OCI-LY1 (cell line): ENCODE results near the gene CORIN.

Experiments
- H2AFZ ChIP-seq: fragments of 200-600 bp; sonication (generic), shearing (Covaris generic); 2 replicates; pipeline ENCODE4 v1.6.0; 2014; ENCODE audit warnings: antibody characterized with exemption, mild to moderate bottlenecking, low read length
- H3F3A ChIP-seq: fragments of 200-600 bp; sonication (generic), shearing (Covaris generic); 2 replicates; pipeline ENCODE4 v1.6.0; 2014; ENCODE audit warnings: mild to moderate bottlenecking, antibody characterized with exemption, low read length, moderate library complexity; ENCODE audit not compliant: insufficient read depth
- H3K27ac ChIP-seq: fragments of 200-600 bp; sonication (generic); 2 replicates; pipeline ENCODE4 v1.5.1; 2014; ENCODE audit warnings: low read length, mixed run types, mild to moderate bottlenecking, low read depth; ENCODE audit not compliant: poor library complexity, severe bottlenecking
- H3K27me3 ChIP-seq: fragments of 200-600 bp; sonication (generic); 2 replicates; pipeline ENCODE4 v1.6.0; 2014; ENCODE audit warnings: antibody characterized with exemption, mild to moderate bottlenecking, low read length, moderate library complexity; ENCODE audit not compliant: insufficient read depth
- H3K36me3 ChIP-seq: fragments of 200-600 bp; sonication (generic); 2 replicates; pipeline ENCODE4 v1.6.1; 2014; ENCODE audit warnings: mild to moderate bottlenecking, antibody characterized with exemption, low read length, moderate library complexity, mixed read lengths; ENCODE audit not compliant: insufficient read depth
- H3K4me1 ChIP-seq: fragments of 200-600 bp; sonication (generic); 2 replicates; pipeline ENCODE4 v1.5.1; 2014; ENCODE audit warnings: mild to moderate bottlenecking, low read length, moderate library complexity; ENCODE audit not compliant: insufficient read depth, severe bottlenecking
- H3K4me2 ChIP-seq: fragments of 200-600 bp; sonication (generic), shearing (Covaris generic); 2 replicates; pipeline ENCODE4 v1.6.1; 2014; ENCODE audit warnings: low read length
- H3K4me3 ChIP-seq: fragments of 200-600 bp; sonication (generic); 2 replicates; pipeline ENCODE4 v1.5.1; 2014; ENCODE audit warnings: low read length, low read depth, mild to moderate bottlenecking, mixed read lengths; ENCODE audit not compliant: poor library complexity, severe bottlenecking
- H3K79me2 ChIP-seq: fragments of 200-600 bp; shearing (Covaris generic); 2 replicates; pipeline ENCODE4 v1.6.1; 2016; ENCODE audit warnings: mixed run types, low read length, mixed read lengths; ENCODE audit not compliant: insufficient read depth
- H3K9ac ChIP-seq: fragments of 200-600 bp; sonication (generic), shearing (Covaris generic); 2 replicates; pipeline ENCODE4 v1.6.1; 2014; ENCODE audit warnings: mild to moderate bottlenecking, low read length, mixed read lengths
- H3K9me2 ChIP-seq: fragments of 200-600 bp; sonication (generic), shearing (Covaris generic); 2 replicates; pipeline ENCODE4 v1.6.1; 2014; ENCODE audit warnings: low read depth, mild to moderate bottlenecking, low read length, mixed read lengths
- H3K9me3 ChIP-seq: fragments of 200-600 bp; shearing (Covaris generic); 2 replicates; pipeline ENCODE4 v1.6.1; 2014; ENCODE audit warnings: low read length, mixed read lengths
- H4K20me1 ChIP-seq: fragments of 200-600 bp; sonication (generic), shearing (Covaris generic); 2 replicates; pipeline ENCODE4 v1.6.0; 2016; ENCODE audit warnings: mild to moderate bottlenecking, low read length; ENCODE audit not compliant: insufficient read depth
- CTCF ChIP-seq: fragments of 200-600 bp; sonication (generic), shearing (Covaris generic); IDR thresholded peaks from 2 replicates; pipeline ENCODE4 v1.5.1; 2017; ENCODE audit warnings: mild to moderate bottlenecking, antibody characterized with exemption, low read length, moderate library complexity, mixed read lengths
- EZH2 ChIP-seq: fragments of 200-600 bp; sonication (generic), shearing (Covaris generic); IDR thresholded peaks from 2 replicates; pipeline ENCODE4 v1.8.0; 2017; ENCODE audit warnings: borderline replicate concordance, mixed run types, mild to moderate bottlenecking, antibody characterized with exemption, low read length, moderate library complexity, mixed read lengths

The CORIN gene

GRCh38 chr4:47876784-47877546 lies 39.1 kb upstream of the CORIN start:
- Histone ChIP-seq H3K4me1 (no peaks in the 10 kb centered on the region), H3K36me3 (peaks cover 81% of the 10 kb centered on the region), H3F3A (no peaks in the 10 kb centered on the region), H2AFZ (no peak overlapping the region), H3K9me2 (no peaks in the 10 kb centered on the region), H4K20me1 (no peaks in the 10 kb centered on the region), H3K79me2 (no peaks in the 10 kb centered on the region), H3K9me3 (peaks cover 5% of the 10 kb centered on the region; the same call in 1 of the 2 replicates), H3K27me3 (no peaks in the 10 kb centered on the region), H3K4me3 (no peak overlapping the region), H3K9ac (no peak overlapping the region), H3K4me2 (no peak overlapping the region), H3K27ac (no peak overlapping the region)
- TF ChIP-seq CTCF (no peak), EZH2 (no peak)

GRCh38 chr4:47876310-47876709 lies 38.4 kb upstream of the CORIN start:
- Histone ChIP-seq H3K36me3 (peaks cover 75% of the 10 kb centered on the region), H3K27ac (no peak overlapping the region), H3K9me2 (no peaks in the 10 kb centered on the region), H3K27me3 (no peaks in the 10 kb centered on the region), H3K9me3 (peaks cover 5% of the 10 kb centered on the region; the same call in 1 of the 2 replicates), H3F3A (no peaks in the 10 kb centered on the region), H3K79me2 (no peaks in the 10 kb centered on the region), H3K4me2 (no peak overlapping the region), H2AFZ (no peak overlapping the region), H3K9ac (no peak overlapping the region), H3K4me1 (no peaks in the 10 kb centered on the region), H3K4me3 (no peak overlapping the region), H4K20me1 (no peaks in the 10 kb centered on the region)
- TF ChIP-seq EZH2 (no peak), CTCF (no peak)

- Histone ChIP-seq H3K79me2 (0 out of 2 replicates have a peak, but pooled peaks cover 5% of the 10 kb centered on the region), H3K36me3 (peaks cover 76% of the 10 kb centered on the region), H4K20me1 (no peaks in the 10 kb centered on the region), H3K4me3 (no peak overlapping the region), H3F3A (no peaks in the 10 kb centered on the region), H3K4me1 (no peaks in the 10 kb centered on the region), H3K9me3 (peaks cover 5% of the 10 kb centered on the region; the same call in 1 of the 2 replicates), H3K9me2 (no peaks in the 10 kb centered on the region), H3K4me2 (no peak overlapping the region), H2AFZ (no peak overlapping the region), H3K27me3 (no peaks in the 10 kb centered on the region), H3K27ac (no peak overlapping the region), H3K9ac (no peak overlapping the region)
- TF ChIP-seq CTCF (no peak), EZH2 (no peak)
Measured at GRCh38 chr4:47873877-47874541, 36.1 kb upstream of the CORIN start.
